Thyroid gland (tissue), 4 donors: Measurements from ENCODE around the gene ZNF26.

Experiments
- CTCF ChIP-seq, 6 experiments: fragments of 200-600 bp in 3 of 6; fragments of 450-650 bp in 3 of 6; sonication (generic) in 3 of 6; IDR thresholded peaks; one replicate each; pipeline ENCODE4 v1.5.1; 2016 to 2019; ENCODE audit warnings: antibody characterized with exemption in 6 of 6, mild to moderate bottlenecking in 2 of 6, inconsistent platforms in 1 of 6, moderate library complexity in 1 of 6
- POLR2A ChIP-seq, 2 donors: fragments of 450-650 bp; IDR thresholded peaks; one replicate each; pipeline ENCODE4 v1.6.1; 2017; ENCODE audit warnings: antibody characterized with exemption in 2 of 2, mild to moderate bottlenecking in 2 of 2, moderate library complexity in 1 of 2

- TF ChIP-seq CTCF (IDR thresholded peaks at IDR 0.05) (no peak), POLR2A (IDR thresholded peaks at IDR 0.05) (no peak)
Measured at GRCh38 chr12:133073836-133074235, 87.7 kb downstream of the ZNF26 start.
